HG02870 (cell line): Measurements from ENCODE around the gene ITIH3.

Experiments used
- ATAC-seq: cut with Tn5 transposase; IDR thresholded peaks from one replicate; pipeline ENCODE4 v1.9.1; 2021; ENCODE audit warnings: mild to moderate bottlenecking, moderate library complexity; ENCODE audit not compliant: unreplicated experiment

Gene ITIH3

GRCh38 chr3:52843108-52843865 is 48.7 kb downstream of the ITIH3 start:
- ATAC-seq: no peak

DNA sequence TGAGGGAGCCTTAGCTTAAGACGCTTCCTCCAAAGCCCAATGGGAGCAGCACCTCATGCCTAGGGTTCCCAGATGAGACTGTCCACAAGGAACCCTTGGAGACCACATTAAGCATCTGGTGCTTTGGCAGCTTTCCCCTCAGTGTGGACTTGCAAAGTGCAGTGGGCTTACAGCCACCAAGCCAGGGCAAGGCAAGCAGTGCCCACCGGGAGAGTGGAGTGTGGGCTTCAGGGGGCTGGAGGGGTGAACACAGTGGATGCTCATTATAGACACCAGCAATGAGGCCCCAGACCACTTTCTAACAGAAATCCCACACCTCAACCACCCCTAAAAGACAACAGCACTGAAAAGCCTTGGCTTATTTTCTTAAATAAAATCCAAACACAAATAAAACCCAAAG is 49.3 kb downstream of the ITIH3 start:
- no peak for ATAC-seq

GRCh38 chr3:52844290-52844975 is 49.8 kb downstream of the ITIH3 start:
- ATAC-seq: no peak

GRCh38 chr3:52845157-52845556 is 50.6 kb downstream of the ITIH3 start:
- no peak for ATAC-seq

GRCh38 chr3:52845691-52846431 is 51.3 kb downstream of the ITIH3 start:
- ATAC-seq: no peak

DNA sequence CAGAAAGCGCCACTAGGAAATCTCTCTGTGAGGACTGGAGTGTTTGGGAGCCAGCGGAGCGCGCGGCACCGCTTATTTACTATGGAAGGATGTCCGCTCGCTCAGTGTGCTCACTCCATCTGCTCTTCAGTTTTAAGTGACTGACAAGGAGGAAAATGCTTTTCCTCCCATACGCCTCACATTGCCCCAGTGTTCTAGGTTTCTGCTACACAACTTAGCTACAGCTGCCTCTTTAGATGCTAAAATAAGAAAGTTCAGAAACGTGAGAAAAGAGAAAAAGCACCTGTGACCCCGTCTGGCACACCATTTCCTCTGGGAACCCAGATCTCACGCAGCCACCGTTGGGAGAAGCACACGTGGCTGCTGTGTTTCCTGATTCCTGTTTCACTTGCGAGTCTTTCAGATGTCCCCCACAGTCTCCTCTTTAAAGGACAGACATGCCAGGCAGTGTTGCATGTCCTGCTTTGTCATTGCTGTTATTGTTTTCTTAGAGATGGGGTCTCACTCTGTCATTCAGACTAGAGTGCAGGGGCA is 51.9 kb downstream of the ITIH3 start:
- ATAC-seq: no peak

GRCh38 chr3:52847241-52847640 is 52.6 kb downstream of the ITIH3 start:
- ATAC-seq: no peak

- ATAC-seq: no peak
These were observed 53.1 kb downstream of the ITIH3 start for GRCh38 chr3:52847726-52848125.

- no peak for ATAC-seq
These were observed 54.0 kb downstream of the ITIH3 start for GRCh38 chr3:52848617-52849016.

DNA sequence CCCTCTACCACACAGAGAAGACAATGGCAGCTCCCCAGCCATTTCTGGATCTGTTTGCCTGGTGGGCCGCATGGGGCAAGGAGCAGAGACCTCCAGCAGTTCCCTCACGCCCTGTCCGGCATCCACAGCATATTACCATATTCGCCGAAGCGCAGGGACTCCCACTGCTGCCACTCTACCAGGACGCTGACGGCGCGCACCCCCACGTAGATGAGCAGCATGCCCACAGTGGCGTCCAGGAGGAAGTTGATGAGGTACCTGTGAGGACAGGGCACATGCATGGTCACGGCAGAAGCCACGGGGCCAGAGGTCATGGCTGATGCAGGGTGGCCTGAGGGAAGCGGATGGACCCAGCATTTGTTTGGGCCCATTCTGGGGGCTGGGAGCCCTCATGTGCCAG is 55.1 kb downstream of the ITIH3 start:
- no peak for ATAC-seq

DNA sequence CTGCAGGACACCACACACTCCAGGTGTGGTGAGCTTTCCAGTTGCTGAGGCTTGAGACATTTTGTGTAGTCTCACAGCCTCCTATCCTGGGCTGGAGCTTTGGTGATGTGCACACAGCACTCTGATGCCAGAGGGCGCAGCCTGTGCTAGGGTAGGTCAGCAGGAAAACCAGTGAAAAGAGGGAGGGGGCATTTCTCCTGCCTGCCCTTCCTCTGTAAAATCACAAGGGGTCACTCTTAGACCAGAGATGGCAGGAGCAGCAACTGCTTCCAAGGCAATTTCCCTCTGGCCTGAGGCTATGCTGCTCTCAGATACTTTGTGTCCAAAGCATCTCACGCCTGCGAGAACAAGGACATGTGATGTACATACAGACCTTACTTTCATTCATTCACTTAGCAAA is 56.8 kb downstream of the ITIH3 start:
- ATAC-seq: no peak

DNA sequence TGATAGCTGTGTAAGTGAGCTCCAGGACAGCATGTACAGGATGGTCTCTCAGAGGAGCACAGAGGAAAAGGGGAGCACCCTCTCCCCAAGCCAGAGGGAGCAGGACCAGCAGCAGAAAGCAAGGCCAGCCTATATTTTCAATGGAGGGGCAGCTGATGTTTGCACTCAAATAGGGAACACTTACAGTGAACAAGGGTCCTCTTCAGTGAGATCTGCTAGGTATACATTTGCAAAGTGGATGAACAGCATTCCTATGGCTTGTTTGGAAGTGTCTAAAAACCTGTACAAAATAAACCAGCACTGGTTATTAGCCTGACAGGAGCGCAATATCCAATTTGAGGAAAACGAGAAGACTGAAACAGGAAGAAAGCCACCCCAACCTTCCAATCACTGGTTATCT is 57.8 kb downstream of the ITIH3 start:
- no peak for ATAC-seq

- no peak for ATAC-seq
These were observed 59.4 kb downstream of the ITIH3 start for GRCh38 chr3:52854013-52854412.

DNA sequence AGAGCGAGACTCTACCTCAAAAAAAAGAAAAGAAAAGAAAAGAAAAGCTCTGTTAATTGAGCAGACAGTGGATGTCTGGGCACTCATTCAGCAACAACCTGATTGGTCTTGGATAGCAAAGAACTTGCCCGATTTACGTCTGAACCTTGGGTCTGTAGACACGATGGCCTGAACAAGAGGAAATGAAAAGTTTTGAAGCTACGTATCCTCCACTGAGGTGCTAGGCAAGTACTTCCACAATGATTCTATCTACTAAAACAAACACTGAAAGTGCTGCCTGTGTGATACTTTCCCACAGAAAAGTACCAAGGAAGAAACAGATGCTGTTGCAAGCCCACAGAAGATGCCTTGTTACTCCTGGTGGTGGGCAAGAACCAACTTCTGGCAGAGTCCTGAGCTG is 62.1 kb downstream of the ITIH3 start:
- no peak for ATAC-seq

GRCh38 chr3:52857133-52857532 is 62.5 kb downstream of the ITIH3 start:
- no peak for ATAC-seq

DNA sequence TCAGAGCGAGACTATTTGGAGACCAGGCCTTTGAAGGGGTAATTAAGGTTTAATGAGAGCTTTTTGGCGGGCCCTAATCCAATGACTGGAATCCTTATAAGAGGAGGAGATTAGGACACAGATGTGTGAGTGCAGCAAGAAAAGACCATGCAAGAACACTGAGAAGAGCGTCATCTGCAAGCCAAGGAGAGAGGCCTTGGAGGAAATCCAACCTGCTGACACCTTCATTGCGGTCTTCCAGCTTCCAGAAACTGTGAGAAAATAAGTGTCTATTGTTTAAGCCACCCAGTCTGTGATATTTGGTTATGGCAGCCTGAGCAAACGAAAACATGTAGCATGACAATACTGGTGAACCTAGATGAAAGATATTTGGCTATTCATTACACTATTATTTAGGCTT is 63.3 kb downstream of the ITIH3 start:
- no peak for ATAC-seq
